ENCODE results near the gene EDNRA. TPM values are rescaled to one million over a fixed set of nuclear protein-coding genes. Genes with fewer than 3 reads are reported as not detected.

The EDNRA gene
- total and polyA plus RNA-seq, 2 of the 8 experiments (the other 6 are each of a cell fraction or from before 2014, with no cell fraction given): 1.7 to 3.3 TPM

DNA sequence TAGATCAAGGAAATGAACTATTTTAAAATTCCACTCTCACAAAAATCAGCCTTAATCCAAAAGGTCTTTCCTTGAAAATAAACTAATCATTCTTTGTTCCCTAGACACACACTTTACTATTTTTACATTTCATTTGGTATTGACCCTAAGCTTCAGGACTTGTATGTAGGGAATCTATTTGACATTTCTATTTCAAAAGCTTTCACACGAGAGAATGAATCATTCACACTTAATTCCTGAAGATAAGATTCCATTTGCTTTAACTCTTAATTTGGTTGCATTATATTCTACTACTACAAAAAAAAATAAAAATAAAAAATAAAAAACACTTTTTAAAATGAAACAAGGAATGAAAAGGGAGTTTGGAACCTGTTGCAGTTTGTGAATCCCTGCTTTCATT lies 43.7 kb downstream of the EDNRA start:
- Histone ChIP-seq H3K56ac (replicated peaks; ENCODE audit: insufficient read length, low read depth, low read length) (no peak overlapping the region), H2BK20ac (ENCODE audit: low read length) (no peak overlapping the region), H3K4me3 (ENCODE audit: extremely low read depth in 1 of 4, insufficient read depth in 2 of 4, low read depth in 3 of 4, low read length in 4 of 4) (no peak overlapping the region), H2BK120ac (replicated peaks; ENCODE audit: low read depth, low read length) (no peak overlapping the region), H3K9me3 (ENCODE audit: insufficient read depth in 2 of 2, low read depth in 1 of 2, low read length in 1 of 2) (no peaks in the 10 kb centered on the region), H3K4me1 (replicated peaks in 1 of 4; ENCODE audit: control insufficient read depth in 3 of 4, insufficient read depth in 4 of 4, low read length in 3 of 4) (no peaks in the 10 kb centered on the region), H2BK5ac (ENCODE audit: low read depth, low read length) (no peak overlapping the region), H4K5ac (ENCODE audit: insufficient read length, low read depth, low read length) (no peak overlapping the region), H2BK12ac (ENCODE audit: low read depth, low read length) (no peak overlapping the region), H2AFZ (ENCODE audit: low read length) (no peak overlapping the region), H3K79me1 (ENCODE audit: low read depth, low read length) (no peaks in the 10 kb centered on the region), H3K14ac (ENCODE audit: insufficient read length) (no peak overlapping the region), H2BK15ac (ENCODE audit: low read length) (no peak overlapping the region), H3K18ac (ENCODE audit: extremely low read depth, low read length) (no peak overlapping the region), H4K8ac (ENCODE audit: extremely low read depth, insufficient read depth, low read length) (no peak overlapping the region), H3K4me2 (ENCODE audit: insufficient read depth in 1 of 2, low read depth in 2 of 2, low read length in 2 of 2) (no peak overlapping the region), H3K23me2 (ENCODE audit: low read depth, low read length) (no peaks in the 10 kb centered on the region), H3K27me3 (replicated peaks in 1 of 4; ENCODE audit: control insufficient read depth in 3 of 4, extremely low read depth in 1 of 4, insufficient read depth in 3 of 4, low read length in 3 of 4) (no peaks in the 10 kb centered on the region), H3K27ac (ENCODE audit: low read depth, low read length) (no peak overlapping the region), H3K23ac (ENCODE audit: insufficient read length) (no peak overlapping the region), H2AK5ac (ENCODE audit: low read depth, low read length) (no peak overlapping the region), H4K20me1 (replicated peaks in 1 of 2; ENCODE audit: control insufficient read depth in 1 of 2, insufficient read depth in 2 of 2, low read length in 2 of 2) (no peaks in the 10 kb centered on the region), H4K91ac (replicated peaks; ENCODE audit: insufficient read length, low read length) (no peak overlapping the region), H3K79me2 (ENCODE audit: control insufficient read depth in 1 of 2, insufficient read depth in 2 of 2, low read length in 2 of 2) (no peaks in the 10 kb centered on the region), H3K9ac (replicated peaks in 1 of 4; ENCODE audit: extremely low read depth in 1 of 4, low read depth in 3 of 4, low read length in 3 of 4) (no peak overlapping the region), H3K4ac (replicated peaks; ENCODE audit: insufficient read length, low read depth, low read length) (no peak overlapping the region), H3K36me3 (ENCODE audit: control insufficient read depth in 2 of 4, insufficient read depth in 4 of 4, low read length in 3 of 4) (no peaks in the 10 kb centered on the region)
- WGBS, 2 experiments (ENCODE audit: extremely low coverage in 1 of 2, insufficient coverage in 1 of 2, insufficient read length in 1 of 2, insufficient replicate concordance in 2 of 2, low coverage in 1 of 2, low lambda C conversion rate in 2 of 2, missing lambda C conversion rate in 1 of 2): 78% methylated on average over 1 of the region's 1 CpG; no CpG with 5 or more reads in 1 of the 2 experiments
- CTCF ChIA-PET (ENCODE audit: partially characterized antibody): interaction anchor here (0.7 to 5.1 kb wide), 11 partner anchors 7 to 441 kb away, joined by 3 to 22 read pairs (median 4); no protein-coding TSS in a partner anchor
- TF ChIP-seq SP1 (IDR thresholded peaks at IDR 0.05; ENCODE audit: low read depth, low read length): no peak
- TF ChIP-seq SIX5 (IDR thresholded peaks at IDR 0.05; ENCODE audit: low read depth, low read length): no peak
- no peak for TF ChIP-seq CBX8 (IDR thresholded peaks at IDR 0.05; ENCODE audit: borderline replicate concordance, low read depth, low read length)
- no peak for TF ChIP-seq POLR2AphosphoS5 (IDR thresholded peaks at IDR 0.05; ENCODE audit: low read depth, low read length)
- TF ChIP-seq, protein P1, sequence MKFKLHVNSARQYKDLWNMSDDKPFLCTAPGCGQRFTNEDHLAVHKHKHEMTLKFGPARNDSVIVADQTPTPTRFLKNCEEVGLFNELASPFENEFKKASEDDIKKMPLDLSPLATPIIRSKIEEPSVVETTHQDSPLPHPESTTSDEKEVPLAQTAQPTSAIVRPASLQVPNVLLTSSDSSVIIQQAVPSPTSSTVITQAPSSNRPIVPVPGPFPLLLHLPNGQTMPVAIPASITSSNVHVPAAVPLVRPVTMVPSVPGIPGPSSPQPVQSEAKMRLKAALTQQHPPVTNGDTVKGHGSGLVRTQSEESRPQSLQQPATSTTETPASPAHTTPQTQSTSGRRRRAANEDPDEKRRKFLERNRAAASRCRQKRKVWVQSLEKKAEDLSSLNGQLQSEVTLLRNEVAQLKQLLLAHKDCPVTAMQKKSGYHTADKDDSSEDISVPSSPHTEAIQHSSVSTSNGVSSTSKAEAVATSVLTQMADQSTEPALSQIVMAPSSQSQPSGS (IDR thresholded peaks at IDR 0.05; ENCODE audit: low read length): no peak
- TF ChIP-seq BRCA1 (IDR thresholded peaks at IDR 0.05; ENCODE audit: low read depth, low read length): no peak
- TF ChIP-seq, protein P2, sequence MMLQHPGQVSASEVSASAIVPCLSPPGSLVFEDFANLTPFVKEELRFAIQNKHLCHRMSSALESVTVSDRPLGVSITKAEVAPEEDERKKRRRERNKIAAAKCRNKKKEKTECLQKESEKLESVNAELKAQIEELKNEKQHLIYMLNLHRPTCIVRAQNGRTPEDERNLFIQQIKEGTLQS (IDR thresholded peaks at IDR 0.05; ENCODE audit: insufficient read depth, low read depth, low read length): no peak
- DNase-seq (ENCODE audit: low read depth in 1 of 2, low spot score in 2 of 2): no peak
- no peak for FAIRE-seq
- POLR2A ChIA-PET (ENCODE audit: partially characterized antibody): interaction anchor here (0.6 kb wide), 1 partner anchor 62 kb away, joined by 5 read pairs; no protein-coding TSS in a partner anchor

Measured in H1 (cell line).